Measurements from ENCODE around the gene RAB7B.
"Not testable (repeated sequence)": the region's sequence is repeated elsewhere in the genome, so short reads cannot be mapped to it uniquely, and the experiment has no call there.

The RAB7B gene, protein sequence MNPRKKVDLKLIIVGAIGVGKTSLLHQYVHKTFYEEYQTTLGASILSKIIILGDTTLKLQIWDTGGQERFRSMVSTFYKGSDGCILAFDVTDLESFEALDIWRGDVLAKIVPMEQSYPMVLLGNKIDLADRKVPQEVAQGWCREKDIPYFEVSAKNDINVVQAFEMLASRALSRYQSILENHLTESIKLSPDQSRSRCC

DNA sequence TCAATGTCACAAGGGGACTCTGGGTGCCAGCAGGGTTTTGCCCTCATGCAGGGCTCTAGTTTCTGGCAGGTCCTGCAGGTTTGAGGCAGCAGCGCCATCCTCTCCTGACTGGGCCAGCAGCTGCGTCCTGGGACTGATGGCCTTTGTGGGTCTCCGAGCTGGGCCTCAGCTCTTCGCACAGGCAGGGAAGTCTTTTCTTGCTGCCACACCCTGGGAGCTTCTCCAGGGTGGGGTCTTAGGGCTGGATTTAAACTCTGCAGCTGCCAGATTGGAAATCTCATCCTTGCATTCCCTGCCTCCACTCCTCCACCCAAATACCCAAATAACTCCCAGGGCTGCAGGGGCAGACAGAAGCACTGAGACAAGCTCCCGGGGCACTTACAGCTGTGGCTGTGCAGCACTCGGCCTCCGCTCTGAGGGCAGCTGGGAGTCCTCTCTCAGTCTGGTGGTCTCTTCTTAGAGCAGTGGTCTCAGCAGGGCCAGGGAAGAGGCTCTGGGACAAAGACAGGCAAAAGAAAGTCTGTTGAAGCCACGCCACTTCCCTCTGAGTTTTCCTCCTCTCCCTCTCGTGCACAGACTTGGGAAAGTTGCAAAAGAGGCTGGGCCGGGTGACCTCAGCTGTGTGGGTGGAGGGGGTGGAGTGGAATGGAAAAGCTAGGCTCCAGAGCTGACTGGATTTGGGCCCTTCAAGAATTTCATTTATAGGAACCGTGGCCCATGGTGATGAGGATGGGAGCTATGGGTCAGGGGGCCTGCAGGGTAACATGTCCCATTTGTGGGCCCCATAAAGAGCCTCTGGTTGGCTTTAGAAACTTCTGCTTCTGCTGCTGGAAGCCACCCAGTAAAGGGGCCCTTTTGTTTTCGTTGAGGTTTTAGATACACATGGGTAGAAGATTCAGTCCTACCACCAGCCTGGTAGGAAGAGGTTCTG, at the start of gene RAB7B:
TSS of gene RAB7B (minus strand) at position 525 of the 931 bp plus-strand sequence. CDS start 9,260 bp downstream, outside the sequence.
- peak within 1 kb of the TSS; percentile 45 for H3K4me3 ChIP-seq (ENCODE audit: low read depth, low read length)
- peak; percentile 43 for DNase-seq (ENCODE audit: low read depth)

DNA sequence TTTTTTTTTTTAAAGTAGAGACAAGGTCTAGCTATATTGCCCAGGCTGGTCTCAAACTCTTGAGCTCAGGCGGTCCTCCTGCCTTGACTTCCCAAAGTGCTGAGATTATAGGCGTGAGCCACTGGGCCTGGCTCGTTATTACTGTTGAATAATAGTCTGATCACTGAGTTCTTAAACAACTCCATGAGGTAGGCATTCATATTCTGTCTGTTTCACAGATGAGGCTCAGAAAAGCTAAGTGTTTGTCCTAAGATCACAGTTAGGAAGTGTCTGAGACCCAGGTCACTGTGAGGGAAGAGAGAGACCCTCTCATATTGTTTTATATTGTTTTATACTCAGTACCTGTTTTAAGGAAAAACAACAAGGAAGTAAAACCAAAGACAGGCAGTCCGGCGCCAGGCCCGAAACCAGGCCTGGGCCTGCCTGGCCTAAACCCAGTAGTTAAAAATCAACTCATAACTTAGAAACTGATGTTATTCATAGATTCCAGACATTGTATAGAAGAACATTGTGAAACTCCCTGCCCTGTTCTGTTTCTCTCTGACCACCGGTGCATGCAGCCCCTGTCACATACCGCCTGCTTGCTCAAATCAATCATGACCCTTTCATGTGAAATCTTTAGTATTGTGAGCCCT, 49.2 kb upstream of the RAB7B start:
- not testable (repeated sequence) for DNase-seq (ENCODE audit: low read depth); H3K4me3 ChIP-seq (ENCODE audit: low read depth, low read length)

DNA sequence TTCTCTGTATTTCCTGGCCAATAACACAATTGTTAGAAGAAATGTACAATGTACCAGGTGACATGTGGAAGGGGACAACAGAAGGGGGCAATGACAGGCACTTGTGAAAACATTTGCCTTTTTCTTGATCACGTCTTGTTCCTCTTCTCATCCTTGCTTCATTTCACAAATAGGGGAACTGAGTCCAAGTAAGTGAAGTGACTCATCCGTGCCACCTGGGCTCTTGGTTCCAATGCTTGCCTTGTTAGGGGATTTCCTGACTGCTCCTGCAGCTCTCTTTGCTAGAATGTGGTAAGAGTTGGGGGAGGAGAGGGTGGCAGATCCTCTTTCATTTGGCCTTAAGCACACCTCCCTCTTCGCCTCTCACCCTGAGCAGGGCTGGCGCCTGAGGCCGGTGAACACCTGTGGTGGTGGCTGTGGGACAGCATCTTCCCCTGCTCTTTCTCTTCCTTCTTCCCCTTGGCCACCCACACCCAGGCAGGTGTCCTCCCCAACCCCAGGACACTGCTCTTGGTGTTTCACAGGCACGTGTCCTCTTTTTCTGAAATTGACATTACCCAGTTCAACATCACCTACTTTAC, 47.5 kb upstream of the RAB7B start:
- H3K4me3 ChIP-seq (ENCODE audit: low read depth, low read length) = no peak overlapping the region
- DNase-seq (ENCODE audit: low read depth) = no peak

- no peak overlapping the region for H3K4me3 ChIP-seq (ENCODE audit: low read depth, low read length)
- DNase-seq (ENCODE audit: low read depth) = no peak
Observed at GRCh38 chr1:206049919-206050600, 46.9 kb upstream of the RAB7B start.

GRCh38 chr1:206049293-206049692, 46.1 kb upstream of the RAB7B start:
- no peak for DNase-seq (ENCODE audit: low read depth)

GRCh38 chr1:206048582-206048981, 45.4 kb upstream of the RAB7B start:
- H3K4me3 ChIP-seq (ENCODE audit: low read depth, low read length) = no peak overlapping the region
- no peak for DNase-seq (ENCODE audit: low read depth)

More at GRCh38 chr1:206049293-206049692, 46.1 kb upstream of the RAB7B start:
- H3K4me3 ChIP-seq (ENCODE audit: low read depth, low read length) = no peak overlapping the region

- no peak for DNase-seq (ENCODE audit: low read depth)
- no peak overlapping the region for H3K4me3 ChIP-seq (ENCODE audit: low read depth, low read length)
Observed at GRCh38 chr1:206047271-206047670, 44.1 kb upstream of the RAB7B start.

GRCh38 chr1:206041640-206042039, 38.4 kb upstream of the RAB7B start:
- no peak for DNase-seq (ENCODE audit: low read depth)
- no peak overlapping the region for H3K4me3 ChIP-seq (ENCODE audit: low read depth, low read length)

DNA sequence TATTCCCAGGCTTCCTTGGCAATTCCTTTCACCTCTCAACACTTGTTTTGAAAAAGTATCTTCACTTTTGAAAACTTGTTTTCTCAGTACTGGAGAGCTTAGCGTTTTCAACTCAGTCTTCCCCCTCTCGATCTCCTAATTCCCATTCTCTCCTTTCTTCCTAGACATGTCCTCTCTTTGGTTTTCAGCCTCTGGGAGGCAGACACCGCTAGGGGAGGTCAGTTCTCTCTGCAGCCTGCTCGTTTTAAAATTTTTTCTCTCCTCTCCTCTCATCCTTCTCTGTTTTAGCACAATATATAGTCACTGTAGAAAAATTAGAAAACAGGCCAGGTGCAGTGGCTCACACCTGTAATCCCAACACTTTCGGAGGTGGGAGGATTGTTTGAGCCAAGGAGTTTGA, 37.1 kb upstream of the RAB7B start:
- no peak overlapping the region for H3K4me3 ChIP-seq (ENCODE audit: low read depth, low read length)
- DNase-seq (ENCODE audit: low read depth) = no peak

- no peak overlapping the region for H3K4me3 ChIP-seq (ENCODE audit: low read depth, low read length)
- no peak for DNase-seq (ENCODE audit: low read depth)
Observed at GRCh38 chr1:206039046-206039973, 36.1 kb upstream of the RAB7B start.

GRCh38 chr1:206037581-206037980, 34.4 kb upstream of the RAB7B start:
- DNase-seq (ENCODE audit: low read depth) = no peak
- no peak overlapping the region for H3K4me3 ChIP-seq (ENCODE audit: low read depth, low read length)

DNA sequence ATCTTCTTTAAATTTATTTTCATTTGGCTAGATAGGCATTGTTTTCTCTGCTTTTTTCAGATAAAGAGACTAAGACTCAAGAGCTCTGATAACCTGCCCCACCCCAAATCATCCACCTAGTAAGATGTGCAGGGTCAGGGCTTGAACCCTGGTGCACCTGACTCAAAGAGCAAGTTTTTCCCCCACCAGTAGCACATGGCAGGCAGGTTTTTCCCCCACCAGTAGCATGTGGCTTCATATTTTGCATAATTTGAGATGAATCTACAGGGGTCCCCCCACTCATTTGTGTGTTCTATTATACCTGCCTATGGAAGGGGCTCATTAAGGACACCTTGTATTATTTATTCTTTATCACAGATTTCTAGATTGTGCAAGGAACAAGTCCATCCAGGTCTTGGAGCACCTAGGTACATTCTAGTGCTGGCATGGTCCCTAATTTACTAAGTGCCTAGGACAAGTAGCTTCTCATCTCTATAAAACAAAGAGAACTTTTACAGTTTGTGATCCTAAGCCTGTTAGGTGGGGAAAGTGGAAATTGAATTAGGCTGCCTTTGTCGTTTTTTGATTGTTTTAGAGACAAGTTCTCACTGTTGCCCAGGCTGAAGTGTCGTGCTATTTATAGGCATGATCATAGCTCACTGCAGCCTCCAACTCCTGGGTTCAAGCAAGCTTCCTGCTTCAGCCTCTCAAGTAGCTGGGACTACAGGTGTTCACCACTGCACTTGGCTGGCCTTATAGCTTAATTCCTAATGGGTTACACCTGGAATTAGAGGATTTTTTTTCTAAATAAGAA, 33.7 kb upstream of the RAB7B start:
- no peak overlapping the region for H3K4me3 ChIP-seq (ENCODE audit: low read depth, low read length)
- DNase-seq (ENCODE audit: low read depth) = no peak

DNA sequence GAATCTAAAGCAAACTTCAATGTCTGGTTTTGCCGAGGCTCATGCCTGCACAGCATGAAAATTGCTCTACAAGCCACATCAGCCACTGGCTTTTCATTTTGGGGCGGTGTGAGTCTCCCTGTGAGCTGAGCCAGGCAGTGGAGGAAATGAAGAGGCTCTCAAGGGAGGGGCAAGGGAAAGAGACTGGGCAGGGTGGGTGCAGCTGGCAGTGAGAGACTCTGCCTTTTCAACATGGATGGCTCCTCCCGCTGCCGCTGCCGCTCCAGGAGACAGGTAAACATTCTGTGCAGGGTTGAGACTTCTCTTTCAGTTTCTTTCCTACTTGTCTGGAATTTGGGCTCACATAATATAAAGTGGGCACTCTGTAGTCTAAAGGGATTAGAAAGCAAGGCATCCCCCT, 31.8 kb upstream of the RAB7B start:
- H3K4me3 ChIP-seq (ENCODE audit: low read depth, low read length) = no peak overlapping the region
- DNase-seq (ENCODE audit: low read depth) = no peak

DNA sequence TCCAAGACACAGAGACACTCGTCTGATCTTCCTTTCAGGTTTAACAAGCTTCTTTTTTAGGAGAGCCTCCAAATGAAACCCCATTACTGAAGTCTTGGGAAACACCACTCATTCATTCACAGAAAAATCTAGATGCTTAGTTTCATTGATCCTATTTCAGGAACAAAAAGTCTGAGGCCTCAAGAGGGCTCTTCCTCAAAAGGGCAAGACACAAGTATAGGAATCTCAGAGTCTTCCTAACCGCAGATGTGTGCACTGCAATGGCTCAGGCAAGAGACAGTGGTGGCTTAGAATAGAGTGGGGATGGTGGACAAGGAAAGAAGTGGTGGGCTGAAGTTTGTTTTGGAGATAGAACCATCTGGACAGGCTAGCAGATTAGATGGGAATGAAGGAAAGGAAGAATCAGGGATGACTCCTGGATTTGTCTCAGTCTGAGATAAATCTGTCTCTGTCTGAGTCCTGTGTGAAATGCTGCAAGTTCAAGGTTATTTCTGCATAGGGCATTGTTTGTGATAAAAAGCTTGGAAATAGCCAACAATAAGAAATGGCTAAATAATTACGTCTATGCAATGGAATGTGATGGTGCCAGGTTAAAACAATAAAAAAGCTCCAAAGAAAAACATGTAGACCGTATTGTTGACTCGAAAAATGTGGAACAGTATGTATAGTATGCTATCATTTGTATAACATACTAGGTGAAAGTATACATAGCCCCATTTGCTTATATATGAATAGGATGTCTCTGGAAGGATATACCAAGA, 29.4 kb upstream of the RAB7B start:
- no peak overlapping the region for H3K4me3 ChIP-seq (ENCODE audit: low read depth, low read length)
- no peak for DNase-seq (ENCODE audit: low read depth)

GRCh38 chr1:206030714-206031113, 27.5 kb upstream of the RAB7B start:
- DNase-seq (ENCODE audit: low read depth) = peak; percentile 26
- no peak overlapping the region for H3K4me3 ChIP-seq (ENCODE audit: low read depth, low read length)

DNA sequence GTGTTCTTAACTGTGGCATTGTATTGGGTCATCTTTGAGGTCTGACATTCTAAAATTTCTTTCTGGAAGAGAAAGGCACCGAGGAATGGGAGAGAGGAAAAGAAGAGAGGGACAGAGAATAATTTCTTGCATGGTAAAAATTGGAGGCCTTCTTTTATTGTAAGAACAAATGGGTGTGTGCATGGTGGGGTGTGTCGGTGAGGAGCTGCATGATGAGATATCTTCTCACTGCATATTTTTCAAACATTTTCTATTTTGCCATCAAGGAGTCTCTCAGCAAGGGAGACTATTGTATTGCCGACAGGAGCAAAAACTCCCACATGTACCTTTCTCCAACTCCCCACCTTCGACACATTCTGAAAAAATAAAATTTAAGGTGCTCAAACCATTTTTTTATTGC, 27.0 kb upstream of the RAB7B start:
- no peak for DNase-seq (ENCODE audit: low read depth)
- no peak overlapping the region for H3K4me3 ChIP-seq (ENCODE audit: low read depth, low read length)

GRCh38 chr1:206029484-206029883, 26.3 kb upstream of the RAB7B start:
- DNase-seq (ENCODE audit: low read depth) = peak; percentile 13
- no peak overlapping the region for H3K4me3 ChIP-seq (ENCODE audit: low read depth, low read length)
